ENCODE data around the gene NFIA.

GRCh38 chr1:61119085-61119484, 36.7 kb downstream of the NFIA start:
- TF ChIP-seq CTCF (IDR thresholded peaks at IDR 0.05): no peak
- TF ChIP-seq TCF7L2 (IDR thresholded peaks at IDR 0.05; ENCODE audit: low read depth, low read length): no peak
- TF ChIP-seq POLR2AphosphoS5 (IDR thresholded peaks at IDR 0.05; ENCODE audit: low read depth, low read length): no peak
- TF ChIP-seq, protein P1, sequence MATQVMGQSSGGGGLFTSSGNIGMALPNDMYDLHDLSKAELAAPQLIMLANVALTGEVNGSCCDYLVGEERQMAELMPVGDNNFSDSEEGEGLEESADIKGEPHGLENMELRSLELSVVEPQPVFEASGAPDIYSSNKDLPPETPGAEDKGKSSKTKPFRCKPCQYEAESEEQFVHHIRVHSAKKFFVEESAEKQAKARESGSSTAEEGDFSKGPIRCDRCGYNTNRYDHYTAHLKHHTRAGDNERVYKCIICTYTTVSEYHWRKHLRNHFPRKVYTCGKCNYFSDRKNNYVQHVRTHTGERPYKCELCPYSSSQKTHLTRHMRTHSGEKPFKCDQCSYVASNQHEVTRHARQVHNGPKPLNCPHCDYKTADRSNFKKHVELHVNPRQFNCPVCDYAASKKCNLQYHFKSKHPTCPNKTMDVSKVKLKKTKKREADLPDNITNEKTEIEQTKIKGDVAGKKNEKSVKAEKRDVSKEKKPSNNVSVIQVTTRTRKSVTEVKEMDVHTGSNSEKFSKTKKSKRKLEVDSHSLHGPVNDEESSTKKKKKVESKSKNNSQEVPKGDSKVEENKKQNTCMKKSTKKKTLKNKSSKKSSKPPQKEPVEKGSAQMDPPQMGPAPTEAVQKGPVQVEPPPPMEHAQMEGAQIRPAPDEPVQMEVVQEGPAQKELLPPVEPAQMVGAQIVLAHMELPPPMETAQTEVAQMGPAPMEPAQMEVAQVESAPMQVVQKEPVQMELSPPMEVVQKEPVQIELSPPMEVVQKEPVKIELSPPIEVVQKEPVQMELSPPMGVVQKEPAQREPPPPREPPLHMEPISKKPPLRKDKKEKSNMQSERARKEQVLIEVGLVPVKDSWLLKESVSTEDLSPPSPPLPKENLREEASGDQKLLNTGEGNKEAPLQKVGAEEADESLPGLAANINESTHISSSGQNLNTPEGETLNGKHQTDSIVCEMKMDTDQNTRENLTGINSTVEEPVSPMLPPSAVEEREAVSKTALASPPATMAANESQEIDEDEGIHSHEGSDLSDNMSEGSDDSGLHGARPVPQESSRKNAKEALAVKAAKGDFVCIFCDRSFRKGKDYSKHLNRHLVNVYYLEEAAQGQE (IDR thresholded peaks at IDR 0.05; ENCODE audit: insufficient read depth in 1 of 2, low read depth in 2 of 2, low read length in 1 of 2): no peak
- no peak for TF ChIP-seq SIN3A (IDR thresholded peaks at IDR 0.05; ENCODE audit: borderline replicate concordance, insufficient read depth, low read depth, low read length)

Data from Panc1 (cell line).